Spleen (tissue), 11 donors: ENCODE results near the gene CLASRP. TPM values are rescaled to one million over a fixed set of nuclear protein-coding genes. Genes with fewer than 3 reads are reported as not detected.

Experiments used
- DNase-seq: peaks from one replicate; pipeline ENCODE4 v3.0.0-alpha.2; 2020
- H3K27ac ChIP-seq, 8 donors: fragments of 200-600 bp; sonication (generic) in 7 of 8; 1 replicate in 4 of 8; 2 replicates in 4 of 8; pipeline versions ENCODE4 v1.5.0 to v1.8.0; 2016 to 2021; ENCODE audit warnings: inconsistent platforms in 4 of 8, mild to moderate bottlenecking in 4 of 8, moderate library complexity in 1 of 8
- H3K27me3 ChIP-seq, 7 donors: fragments of 200-600 bp; sonication (generic) in 6 of 7; replicated peaks in 1 of 7; 1 replicate in 4 of 7; 2 replicates in 3 of 7; pipeline versions ENCODE4 v1.5.0 to v1.8.0; 2016 to 2021; ENCODE audit warnings: inconsistent platforms in 3 of 7, mild to moderate bottlenecking in 1 of 7
- H3K36me3 ChIP-seq, 6 donors: fragments of 200-600 bp; sonication (generic) in 5 of 6; 1 replicate in 4 of 6; 2 replicates in 2 of 6; pipeline versions ENCODE4 v1.5.0 to v1.8.0; 2016 to 2021; ENCODE audit warnings: inconsistent platforms in 2 of 6
- H3K4me1 ChIP-seq, 6 donors: fragments of 200-600 bp; sonication (generic) in 5 of 6; 1 replicate in 3 of 6; 2 replicates in 3 of 6; pipeline versions ENCODE4 v1.5.0 to v1.8.0; 2016 to 2021; ENCODE audit warnings: inconsistent platforms in 3 of 6
- H3K4me3 ChIP-seq, 8 donors: fragments of 200-600 bp; sonication (generic) in 7 of 8; 1 replicate in 4 of 8; 2 replicates in 4 of 8; pipeline versions ENCODE4 v1.5.0 to v1.8.0; 2016 to 2021; ENCODE audit warnings: inconsistent platforms in 4 of 8, mild to moderate bottlenecking in 4 of 8, moderate library complexity in 2 of 8
- H3K9me3 ChIP-seq, 8 donors: fragments of 200-600 bp; sonication (generic) in 7 of 8; 1 replicate in 4 of 8; 2 replicates in 4 of 8; pipeline versions ENCODE4 v1.5.0 to v1.8.0; 2016 to 2021; ENCODE audit warnings: inconsistent platforms in 4 of 8
- CTCF ChIP-seq, 11 experiments: fragments of 200-600 bp in 7 of 11; fragments of 450-650 bp in 4 of 11; sonication (generic) in 4 of 11; IDR thresholded peaks in 8 of 11; conservative IDR thresholded peaks in 3 of 11; 1 replicate in 7 of 11; 2 replicates in 4 of 11; pipeline versions ENCODE4 v1.4.0 to v1.8.0; 2016 to 2021; ENCODE audit warnings: antibody characterized with exemption in 11 of 11, inconsistent platforms in 4 of 11, mild to moderate bottlenecking in 1 of 11
- POLR2A ChIP-seq, 3 donors: fragments of 450-650 bp; IDR thresholded peaks; one replicate each; pipeline ENCODE4 v1.5.1; 2017; ENCODE audit warnings: antibody characterized with exemption in 3 of 3, mild to moderate bottlenecking in 1 of 3
- POLR2AphosphoS5 ChIP-seq, 3 donors: sonication (generic); formaldehyde crosslinking; IDR thresholded peaks; one replicate each; pipeline ENCODE4 v1.5.1; 2017; ENCODE audit warnings: antibody characterized with exemption in 3 of 3
- WGBS, 5 donors: extraction: QIAGEN DNeasy Blood & Tissue Kit in 3 of 5; methylation state at CpG; one replicate each; pipeline versions ENCODE4 v1.1.5 to v1.1.7; 2013 to 2018; 5-methylcytosine and 5-hydroxymethylcytosine counted together
- intact Hi-C: fragments of 100-400 bp; cut with DNase I; formaldehyde crosslinking; loops from one replicate; pipeline ENCODE4 v1.15.0; 2023; ENCODE audit warnings: low total_unique reads
- polyA plus RNA-seq, 3 donors: library from polyadenylated mRNA; stranded (reverse); fragments of 200-250 nt; gene quantifications; one replicate each; pipeline ENCODE4 v1.2.1, GENCODE V29; 2013
- total RNA-seq, 7 donors: library from RNA; depleted of rRNA in 3 of 7; stranded (reverse); fragments of >200 nt in 3 of 7; fragmentation: NEBNext Ultra II Directional in 4 of 7; extraction: Animal tissue kit (Norgen Biotek cat#: 25700) in 4 of 7; gene quantifications; one replicate each; pipeline versions ENCODE4 v1.1.0 to v1.2.1, GENCODE V29; 2016 to 2021
- donor health status: healthy with polysubstance abuse.
- donor health status: DM: no; HTN: no; CAD: no; lungs with moderate emphysema.
- donor health status: DM: no; HTN: no; CAD: no.
- donor health status: Bipolar disorder and iron deficiency.
- donor health status: healthy.
- donor health status: DM: no; HTN: no; CAD: no.
- donor health status: DM: yes; HTN: yes; CAD: no.

The CLASRP gene
- total and polyA plus RNA-seq, 10 donors: 61.3 to 215 (median 145) TPM

- no peak for TF ChIP-seq CTCF (IDR thresholded peaks at IDR 0.05 in 8 of 11, conservative IDR thresholded peaks at IDR 0.05 in 3 of 11)
- no peak for TF ChIP-seq POLR2AphosphoS5 (IDR thresholded peaks at IDR 0.05)
- no peak for TF ChIP-seq POLR2A (IDR thresholded peaks at IDR 0.05)
- Histone ChIP-seq H3K27me3 (no peaks in the 10 kb centered on the region), H3K27ac (no peak overlapping the region), H3K4me1 (no peaks in the 10 kb centered on the region), H3K36me3 (peaks cover 0 to 87% (median 53%) of the 10 kb centered on the region in 6 donors), H3K4me3 (no peak overlapping the region), H3K9me3 (no peaks in the 10 kb centered on the region)
- WGBS, 5 donors: 76 to 95% (median 81%) methylated on average over 4 of the region's 4 CpGs
- DNase-seq: no peak
- intact Hi-C loops: no loop called here
Measured at GRCh38 chr19:45023048-45023447, 15.8 kb upstream of the CLASRP start.

- peaks cover 0 to 92% (median 65%) of the 10 kb centered on the region in 6 donors for H3K36me3 ChIP-seq
- no peak for DNase-seq
- WGBS, 5 donors: 94 to 99% (median 96%) methylated on average over 9 of the region's 9 CpGs
- TF ChIP-seq CTCF (IDR thresholded peaks at IDR 0.05 in 8 of 11, conservative IDR thresholded peaks at IDR 0.05 in 3 of 11) (no peak), POLR2AphosphoS5 (IDR thresholded peaks at IDR 0.05) (no peak), POLR2A (IDR thresholded peaks at IDR 0.05) (no peak)
- no peaks in the 10 kb centered on the region for H3K4me1 ChIP-seq
- no peak overlapping the region for H3K4me3 ChIP-seq
- H3K27me3 ChIP-seq: no peaks in the 10 kb centered on the region
- no peaks in the 10 kb centered on the region for H3K9me3 ChIP-seq
- intact Hi-C loops: no loop called here
- H3K27ac ChIP-seq: no peak overlapping the region
Measured at GRCh38 chr19:45025264-45025663, 13.6 kb upstream of the CLASRP start.

GRCh38 chr19:45027371-45027770, 11.5 kb upstream of the CLASRP start:
- H3K27me3 ChIP-seq: no peaks in the 10 kb centered on the region
- no peak overlapping the region for H3K4me3 ChIP-seq
- TF ChIP-seq POLR2AphosphoS5 (IDR thresholded peaks at IDR 0.05) (no peak), POLR2A (IDR thresholded peaks at IDR 0.05) (no peak), CTCF (IDR thresholded peaks at IDR 0.05 in 8 of 11, conservative IDR thresholded peaks at IDR 0.05 in 3 of 11) (no peak)
- DNase-seq: no peak
- no peaks in the 10 kb centered on the region for H3K4me1 ChIP-seq
- H3K27ac ChIP-seq: no peak overlapping the region
- intact Hi-C loops: no loop called here
- peaks cover 0 to 94% (median 75%) of the 10 kb centered on the region in 6 donors for H3K36me3 ChIP-seq
- 92 to 97% (median 94%) methylated on average over 2 of the region's 2 CpGs for WGBS, 5 donors
- H3K9me3 ChIP-seq: no peaks in the 10 kb centered on the region

GRCh38 chr19:45030825-45031224, 8.0 kb upstream of the CLASRP start:
- H3K4me3 ChIP-seq: no peak overlapping the region
- H3K4me1 ChIP-seq: no peaks in the 10 kb centered on the region
- DNase-seq: no peak
- 90 to 97% (median 94%) methylated on average over 6 of the region's 6 CpGs for WGBS, 5 donors
- no peak for TF ChIP-seq CTCF (IDR thresholded peaks at IDR 0.05 in 8 of 11, conservative IDR thresholded peaks at IDR 0.05 in 3 of 11)
- TF ChIP-seq POLR2AphosphoS5 (IDR thresholded peaks at IDR 0.05): no peak
- TF ChIP-seq POLR2A (IDR thresholded peaks at IDR 0.05): no peak
- intact Hi-C loops: no loop called here
- peaks cover 3 to 100% (median 92%) of the 10 kb centered on the region in 6 donors for H3K36me3 ChIP-seq
- peaks cover 0 to 6% (median 5%) of the 10 kb centered on the region in 8 donors for H3K9me3 ChIP-seq
- no peaks in the 10 kb centered on the region for H3K27me3 ChIP-seq
- H3K27ac ChIP-seq: no peak overlapping the region
